NCI-H1092 treated with DMSO at 0.1 percent for 48 hours (cell line): ENCODE data around the gene MAD1L1.
"Not testable (repeated sequence)": the region's sequence is repeated elsewhere in the genome, so short reads cannot be mapped to it uniquely, and the experiment has no call there.

Experiments used
- DNase-seq: peaks from one replicate; lab custom pipeline; 2025; lab: John Stamatoyannopoulos, UW

MAD1L1 gene

GRCh38 chr7:1940402-1940786 is 292.4 kb downstream of the MAD1L1 start:
- no peak for DNase-seq

DNA sequence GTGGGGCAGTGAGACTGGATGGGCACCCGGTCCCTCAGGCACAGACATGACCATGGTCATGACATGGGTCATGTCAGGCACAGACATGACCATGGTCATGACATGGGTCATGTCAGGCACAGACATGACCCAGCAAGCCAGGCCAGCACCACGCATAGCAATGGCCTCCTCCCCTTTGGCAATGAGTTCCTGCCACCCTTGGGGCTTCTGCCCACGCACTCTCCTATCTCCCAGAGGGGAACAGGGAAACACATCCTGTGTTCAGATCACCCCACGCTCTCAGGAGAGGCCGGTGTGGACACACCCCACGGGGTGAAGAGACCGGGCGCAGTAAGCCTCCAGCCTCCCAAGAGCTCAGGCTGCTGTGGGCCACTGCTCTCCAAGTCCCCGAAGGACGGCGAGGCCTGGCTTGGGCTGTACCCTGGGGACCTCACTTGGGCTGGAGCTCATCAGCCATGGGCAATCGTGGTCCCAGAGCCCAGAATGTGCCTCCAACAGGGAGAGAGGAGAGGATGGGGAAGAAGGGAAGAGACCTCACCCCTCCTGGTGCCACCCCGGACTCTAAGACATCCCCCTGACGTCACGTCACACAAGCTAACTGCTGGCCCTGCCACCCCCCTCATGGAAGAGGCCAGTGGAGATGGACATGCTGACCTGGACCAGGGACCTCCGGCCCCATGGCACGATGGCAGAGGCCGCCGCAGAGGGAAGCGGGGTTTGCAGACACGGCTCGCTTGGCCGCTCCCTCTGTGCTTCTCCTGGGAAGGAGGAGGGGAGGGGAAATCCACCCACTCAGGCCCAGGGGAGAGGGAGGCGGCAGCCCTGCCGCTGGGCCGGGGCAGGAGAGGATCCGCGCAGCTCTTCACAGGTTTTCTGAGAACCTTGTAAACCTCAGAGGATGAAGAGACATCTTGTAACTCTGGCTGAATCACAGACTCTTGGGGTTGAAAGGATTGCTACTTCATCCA is 293.0 kb downstream of the MAD1L1 start:
- DNase-seq, result no peak

- no peak for DNase-seq
Measured at GRCh38 chr7:1938788-1939433, 293.8 kb downstream of the MAD1L1 start.

DNA sequence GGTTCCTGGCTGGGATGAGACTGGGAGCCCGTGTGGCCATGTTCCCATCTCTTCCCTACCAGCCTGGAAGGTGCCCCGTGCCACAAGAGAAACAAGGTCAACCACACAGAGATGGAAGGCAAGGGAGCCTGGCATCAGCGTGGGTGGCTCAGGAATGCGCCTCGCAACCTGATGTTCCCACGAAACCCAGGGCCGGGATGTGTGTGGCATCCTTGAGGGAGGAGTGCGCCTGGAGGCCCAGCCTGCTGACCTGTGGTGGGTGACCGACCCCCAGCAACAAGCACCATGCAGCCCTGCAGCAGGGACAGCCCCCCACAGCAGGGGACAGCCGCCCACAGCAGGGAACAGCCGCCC is 295.5 kb downstream of the MAD1L1 start:
- DNase-seq, result no peak

DNA sequence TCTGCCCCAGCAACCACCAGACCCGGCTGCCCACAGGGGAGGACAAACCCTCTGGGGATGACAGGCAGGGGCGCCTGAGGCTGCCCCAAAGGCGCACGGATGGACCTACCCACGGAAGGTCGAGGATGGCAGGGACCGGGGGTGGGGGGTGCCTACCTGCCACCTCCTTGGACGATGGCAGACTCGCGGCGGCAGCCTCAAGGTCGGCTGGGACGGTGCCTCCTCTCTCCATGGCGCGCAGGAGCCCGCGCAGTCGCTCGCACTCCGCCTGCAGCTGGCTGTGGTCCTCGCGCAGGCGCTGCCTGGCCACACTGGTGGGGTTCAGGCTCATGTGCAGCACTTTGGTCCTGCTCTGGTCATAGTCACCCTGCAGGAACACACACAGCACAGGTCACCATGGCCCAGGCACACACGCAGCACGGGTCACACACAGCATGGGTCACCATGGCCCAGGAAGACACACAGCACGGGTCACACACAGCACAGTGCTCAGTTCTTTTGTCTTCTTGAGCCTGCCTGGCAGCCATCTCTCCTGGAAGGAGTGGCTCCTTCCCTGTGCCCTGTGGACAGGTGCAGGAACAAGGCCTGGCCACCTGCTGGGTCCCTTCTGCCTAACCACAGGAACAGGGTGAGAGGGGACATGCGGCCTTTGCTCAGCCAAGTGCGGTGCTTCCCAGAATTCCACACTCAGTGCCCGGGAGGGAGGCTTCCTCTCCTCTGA is 296.1 kb downstream of the MAD1L1 start:
- DNase-seq, result no peak

DNA sequence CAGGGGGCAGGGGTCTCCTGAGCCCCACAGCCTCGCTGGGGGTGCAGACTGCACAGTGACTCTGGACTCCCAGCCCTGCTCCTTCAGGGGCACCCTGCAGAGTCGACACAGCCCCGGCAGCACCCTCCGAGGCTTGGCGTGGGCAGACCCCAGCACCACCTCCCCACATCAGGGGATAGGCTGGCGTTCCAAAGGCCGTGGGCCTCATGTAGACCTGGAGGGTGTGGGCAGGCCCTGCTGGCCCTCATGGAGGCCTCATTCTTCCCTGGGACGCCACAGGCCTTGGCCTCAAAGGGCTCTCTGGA is 296.8 kb downstream of the MAD1L1 start:
- no peak for DNase-seq

GRCh38 chr7:1935176-1936005 is 297.4 kb downstream of the MAD1L1 start:
- DNase-seq, result no peak

DNA sequence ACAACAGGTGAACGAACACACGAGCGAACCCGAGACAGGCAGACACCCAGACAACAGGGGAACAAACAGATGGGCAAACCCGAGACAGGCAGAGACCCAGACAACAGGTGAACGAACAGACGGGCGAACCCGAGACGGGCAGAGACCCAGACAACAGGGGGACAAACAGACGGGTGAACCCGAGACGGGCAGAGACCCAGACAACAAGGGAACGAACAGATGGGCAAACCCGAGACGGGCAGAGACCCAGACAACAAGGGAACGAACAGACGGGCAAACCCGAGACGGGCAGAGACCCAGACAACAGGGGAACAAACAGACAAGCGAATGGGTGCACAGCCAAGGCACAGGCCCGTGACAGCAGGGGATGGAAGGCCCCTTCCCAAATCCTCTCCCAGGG is 298.0 kb downstream of the MAD1L1 start:
- no peak for DNase-seq

- no peak for DNase-seq
Measured at GRCh38 chr7:1934017-1934416, 298.7 kb downstream of the MAD1L1 start.

DNA sequence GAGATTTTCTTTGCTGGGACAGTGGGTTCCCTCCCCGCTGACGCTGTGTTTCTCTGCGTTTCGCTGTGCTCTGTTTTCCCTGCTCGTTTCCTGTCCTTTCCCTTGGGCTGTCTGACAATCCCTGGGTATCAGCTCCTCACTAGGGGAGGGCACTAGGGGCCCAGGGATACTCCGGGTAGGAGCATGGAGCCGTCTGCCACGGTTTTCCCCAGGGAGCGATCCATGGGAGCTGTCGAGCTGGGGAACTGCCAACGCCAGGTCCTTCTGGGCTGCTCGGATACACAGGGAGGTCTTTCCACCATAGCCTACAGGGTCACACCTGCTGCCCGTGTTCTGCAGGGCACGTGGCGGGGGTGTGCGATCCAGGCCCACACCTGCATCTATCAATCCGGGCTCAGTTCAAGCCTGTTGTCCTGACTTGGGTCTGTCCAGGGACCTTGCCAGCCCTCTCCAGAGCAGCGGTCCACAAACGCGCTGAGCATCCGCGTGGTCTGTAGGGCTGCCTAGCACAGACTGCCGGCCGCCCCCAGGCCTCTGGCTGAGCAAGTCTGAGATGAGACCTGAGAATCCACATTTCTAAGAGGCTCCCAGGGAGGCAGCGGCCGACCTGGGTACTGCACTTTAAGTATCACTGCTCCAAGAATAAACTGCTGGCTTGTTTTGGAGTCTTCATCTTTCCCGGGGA is 299.5 kb downstream of the MAD1L1 start:
- peak; percentile 88 for DNase-seq

DNA sequence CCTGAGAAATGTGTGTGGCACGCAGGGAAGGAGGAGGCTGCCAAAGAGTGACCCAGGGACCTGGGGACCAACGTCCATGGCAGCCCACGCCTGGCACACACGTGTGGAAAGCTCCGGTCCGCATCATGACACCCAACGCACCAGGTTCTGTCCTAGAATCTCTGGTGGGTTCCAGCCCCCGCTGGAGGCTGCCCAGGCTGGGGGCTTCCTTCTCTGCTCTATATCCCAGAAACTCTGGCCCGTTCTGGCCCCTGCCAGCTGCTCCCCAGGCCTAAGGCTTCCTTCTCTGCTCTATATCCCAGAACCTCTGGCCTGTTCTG is 300.8 kb downstream of the MAD1L1 start:
- no peak for DNase-seq

DNA sequence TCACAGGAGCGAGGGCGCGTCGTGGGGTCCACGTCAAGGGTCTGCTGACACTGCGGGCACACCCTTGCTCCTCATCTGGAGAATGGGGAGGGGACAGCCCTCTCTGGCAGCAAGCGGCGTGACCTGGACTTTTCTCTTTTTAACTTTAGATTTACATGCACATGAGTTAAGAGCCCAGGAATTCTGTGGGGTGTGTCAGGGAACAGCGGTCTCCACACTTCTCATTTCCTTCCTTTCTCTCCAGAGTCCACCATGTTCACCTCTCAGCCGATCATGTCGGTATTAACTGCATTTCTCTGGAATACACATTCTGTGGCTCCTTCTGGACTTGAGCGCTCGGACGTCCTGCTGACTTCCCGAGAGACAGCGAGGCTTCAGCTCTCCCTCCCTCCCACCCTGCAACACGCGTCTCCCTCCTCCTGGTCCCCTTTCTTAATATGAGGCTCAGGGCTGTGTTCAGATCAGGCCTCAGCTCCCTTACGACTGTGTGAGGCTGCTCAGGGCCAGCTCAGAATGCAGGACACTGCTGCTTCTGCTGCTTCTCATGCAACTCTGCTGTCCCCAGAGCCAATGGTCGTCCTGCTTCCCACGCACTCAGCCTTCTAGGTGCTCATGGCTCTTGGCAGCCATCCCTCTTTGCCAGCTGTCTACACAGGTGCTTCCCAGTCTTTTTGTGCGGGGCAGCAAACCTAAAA is 301.3 kb downstream of the MAD1L1 start:
- DNase-seq, result peak; percentile 35

- no peak for DNase-seq
Measured at GRCh38 chr7:1930381-1931065, 302.2 kb downstream of the MAD1L1 start.

DNA sequence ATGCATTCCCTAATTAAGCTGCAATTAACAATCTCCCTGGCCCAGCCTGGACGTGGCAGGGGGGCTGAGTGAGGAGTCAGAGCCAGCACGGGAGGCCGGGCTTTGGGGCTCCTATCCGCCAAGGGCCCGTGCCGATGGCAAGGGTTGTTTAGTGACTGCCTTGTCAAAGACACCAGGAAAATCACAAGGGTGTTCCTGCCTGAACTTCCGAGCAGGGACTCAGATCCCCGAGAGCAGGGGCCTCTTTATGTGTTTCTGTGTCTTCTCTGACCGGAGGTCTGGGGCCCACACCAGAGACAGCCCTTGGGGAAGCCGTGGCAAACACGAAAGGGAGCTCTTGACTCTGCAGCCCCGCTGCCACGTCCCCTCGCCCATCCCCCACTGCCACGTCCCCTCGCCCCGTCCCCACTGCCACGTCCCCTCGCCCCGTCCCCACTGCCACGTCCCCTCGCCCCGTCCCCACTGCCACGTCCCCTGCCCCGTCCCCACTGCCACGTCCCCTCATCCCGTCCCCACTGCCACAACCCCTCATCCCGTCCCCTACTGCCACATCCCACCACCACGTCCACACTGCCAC is 303.3 kb downstream of the MAD1L1 start:
- not testable (repeated sequence) for DNase-seq

DNA sequence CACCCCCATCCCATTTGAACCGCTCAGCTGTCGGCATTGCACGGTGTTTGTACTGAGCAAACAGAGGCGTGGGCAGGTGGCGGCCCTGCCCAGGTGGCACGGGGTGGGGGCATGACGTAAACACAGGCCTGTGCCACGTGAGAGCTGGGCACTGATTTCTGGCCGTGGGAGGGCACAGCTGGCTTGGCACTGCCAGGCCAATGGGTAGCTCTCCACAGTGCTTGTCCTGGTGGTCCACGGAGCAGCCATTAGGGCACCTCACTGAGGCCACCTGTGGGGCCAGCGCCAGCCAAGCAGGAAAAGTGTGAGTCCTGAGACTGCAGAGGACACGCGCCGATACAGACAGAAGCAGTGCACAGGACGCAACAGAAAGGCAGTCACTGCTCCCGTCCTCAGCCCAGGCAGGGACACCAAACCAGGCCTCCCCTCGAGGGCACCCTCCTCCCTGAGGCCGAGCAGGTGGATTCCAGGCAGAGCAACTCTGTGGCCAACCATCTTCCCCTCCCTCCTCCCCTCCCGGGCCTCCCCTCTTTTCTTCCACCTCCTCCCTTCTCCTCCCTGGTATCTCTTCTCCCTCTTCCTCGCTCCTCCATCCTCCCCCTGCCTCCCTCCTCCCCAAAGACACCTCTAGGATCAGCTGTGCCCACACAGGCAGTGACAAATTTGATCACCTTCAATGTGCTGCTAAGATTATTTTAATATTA is 303.9 kb downstream of the MAD1L1 start:
- peak; percentile 37 for DNase-seq

DNA sequence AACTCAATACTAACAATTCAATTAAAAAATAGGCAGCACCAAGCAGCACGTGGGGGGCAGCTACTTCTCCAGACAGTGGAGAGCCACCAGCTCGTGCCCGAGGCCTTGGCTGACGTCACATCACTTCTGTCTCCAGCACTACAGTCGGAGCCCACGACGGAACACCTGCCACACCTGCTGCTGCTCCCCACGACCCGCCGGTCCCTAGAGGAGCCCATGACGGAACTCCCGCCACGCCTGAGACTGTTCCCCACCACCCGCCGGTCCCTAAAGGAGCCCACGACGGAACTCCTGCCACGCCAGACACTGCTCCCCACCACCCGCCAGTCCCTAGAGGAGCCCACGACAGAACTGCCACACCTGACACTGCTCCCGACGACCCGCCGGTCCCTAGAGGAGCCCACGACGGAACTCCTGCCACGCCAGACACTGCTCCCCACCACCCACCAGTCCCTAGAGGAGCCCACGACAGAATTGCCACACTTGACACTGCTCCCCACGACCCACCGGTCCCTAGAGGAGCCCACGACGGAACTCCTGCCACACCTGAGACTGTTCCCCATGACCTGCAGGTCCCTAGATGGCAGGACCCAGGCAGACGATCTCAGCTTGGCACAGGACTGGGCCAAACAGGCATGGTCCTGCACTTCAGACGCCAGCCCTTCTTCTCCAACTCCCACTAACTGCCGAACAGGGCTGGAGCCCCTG is 304.7 kb downstream of the MAD1L1 start:
- no peak for DNase-seq

DNA sequence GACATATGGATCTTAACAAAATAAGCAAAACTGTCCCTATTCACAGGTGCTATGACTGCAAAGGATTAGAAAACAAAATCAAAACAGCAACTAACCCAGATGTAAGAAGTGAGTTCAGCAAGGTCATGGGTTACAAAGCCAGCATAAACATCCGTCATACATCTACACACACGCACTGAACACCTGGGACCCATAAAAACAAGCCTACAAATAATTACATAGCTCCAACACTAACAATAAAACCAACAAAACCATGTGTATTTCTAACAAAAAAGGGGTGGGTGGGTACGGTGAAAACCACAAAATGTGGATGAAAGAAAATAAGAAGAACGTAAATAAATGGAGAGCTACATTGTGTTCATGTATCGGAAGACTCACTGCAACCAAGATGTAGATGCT is 305.8 kb downstream of the MAD1L1 start:
- DNase-seq, result no peak

DNA sequence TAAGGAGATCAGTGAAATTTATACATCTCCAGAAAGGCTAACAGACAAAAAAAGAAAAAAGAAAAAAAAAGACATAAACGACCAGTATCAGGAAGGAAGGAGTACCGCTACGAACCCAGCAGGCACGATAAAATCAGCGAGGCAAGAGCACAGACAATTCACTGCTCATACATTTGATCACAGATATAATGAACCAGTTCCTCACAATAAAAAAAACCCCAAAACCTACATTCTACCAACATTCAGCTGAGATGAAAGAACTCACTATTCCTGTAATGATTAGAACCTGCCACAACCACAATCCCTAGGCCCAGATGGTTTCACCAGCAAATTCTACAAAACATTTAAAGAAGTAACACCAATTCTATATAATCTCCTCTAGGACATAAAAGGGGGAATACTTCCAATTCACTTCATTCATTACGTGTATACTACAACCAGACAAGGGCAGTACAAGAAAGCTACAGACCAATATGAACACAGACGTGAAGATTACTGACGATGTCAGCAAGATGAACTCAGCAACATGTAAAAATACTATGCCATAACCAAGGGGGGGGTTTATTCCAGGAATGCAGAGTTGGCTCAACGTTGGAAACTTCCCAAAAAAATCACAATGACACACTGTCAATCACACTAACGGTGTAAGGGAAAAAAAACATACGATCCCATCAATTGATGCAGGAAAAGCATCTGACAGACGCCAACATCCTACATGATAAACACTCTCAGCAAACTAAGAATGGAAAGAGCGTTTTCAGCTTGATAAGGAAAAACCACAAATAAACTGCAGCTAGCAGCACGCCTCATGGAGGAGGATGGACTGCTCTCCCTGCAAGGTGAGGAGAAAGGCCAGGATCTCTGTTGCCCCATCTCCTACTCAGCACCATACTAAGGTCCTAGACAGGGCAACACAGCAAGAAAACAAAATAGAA is 306.5 kb downstream of the MAD1L1 start:
- DNase-seq, result no peak
